Measurements from ENCODE around the gene NUDT19. TPM values are rescaled to one million over a fixed set of nuclear protein-coding genes. Genes with fewer than 3 reads are reported as not detected.

NUDT19 gene
- total and polyA plus RNA-seq, 9 of the 15 experiments (the other 6 are each of a cell fraction or from before 2014, with no cell fraction given) = 9.6 to 38.6 (median 14.4) TPM

DNA sequence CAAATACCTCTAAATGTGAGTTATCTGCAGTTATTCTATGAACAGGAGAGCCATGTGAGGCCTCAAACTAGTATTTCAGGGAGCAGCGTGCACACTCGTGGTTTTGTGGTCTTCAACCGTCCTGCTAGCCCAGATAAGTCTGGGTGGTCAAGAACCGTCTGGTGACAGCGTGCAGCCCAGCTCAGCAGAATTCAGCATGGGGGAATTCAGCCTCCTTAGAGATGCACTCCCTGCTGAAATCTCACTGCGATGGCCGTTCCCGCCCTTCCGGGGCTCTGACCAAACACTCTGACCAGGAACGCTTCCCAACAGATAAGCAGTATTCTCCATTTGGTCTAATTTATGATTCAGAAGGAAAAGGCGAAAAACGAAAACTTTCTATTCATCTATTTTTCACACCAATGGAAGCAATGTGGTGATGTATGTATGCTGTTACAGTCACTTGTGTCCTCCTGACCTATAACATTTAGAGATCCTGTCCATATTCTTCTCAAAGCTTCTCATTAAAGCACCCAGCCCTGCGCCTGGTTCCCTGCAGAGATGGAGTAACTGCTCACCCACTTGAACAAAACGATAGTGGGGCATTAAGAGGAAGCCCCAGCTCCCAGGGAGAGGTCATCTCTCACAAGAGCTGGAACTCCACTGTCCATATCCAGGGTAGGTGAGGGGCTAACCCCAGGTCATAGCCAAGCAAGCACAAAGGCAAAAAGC, 19.6 kb upstream of the NUDT19 start (continued):
- TF ChIP-seq, protein P1, sequence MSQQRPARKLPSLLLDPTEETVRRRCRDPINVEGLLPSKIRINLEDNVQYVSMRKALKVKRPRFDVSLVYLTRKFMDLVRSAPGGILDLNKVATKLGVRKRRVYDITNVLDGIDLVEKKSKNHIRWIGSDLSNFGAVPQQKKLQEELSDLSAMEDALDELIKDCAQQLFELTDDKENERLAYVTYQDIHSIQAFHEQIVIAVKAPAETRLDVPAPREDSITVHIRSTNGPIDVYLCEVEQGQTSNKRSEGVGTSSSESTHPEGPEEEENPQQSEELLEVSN (IDR thresholded peaks at IDR 0.05; ENCODE audit: borderline replicate concordance in 1 of 2, extremely low read depth in 1 of 2, insufficient read depth in 1 of 2, insufficient read length in 1 of 2, low read depth in 1 of 2, low read length in 1 of 2, poor library complexity in 1 of 2, severe bottlenecking in 1 of 2) = peak; percentile 83 to 95
- TF ChIP-seq, protein P2, sequence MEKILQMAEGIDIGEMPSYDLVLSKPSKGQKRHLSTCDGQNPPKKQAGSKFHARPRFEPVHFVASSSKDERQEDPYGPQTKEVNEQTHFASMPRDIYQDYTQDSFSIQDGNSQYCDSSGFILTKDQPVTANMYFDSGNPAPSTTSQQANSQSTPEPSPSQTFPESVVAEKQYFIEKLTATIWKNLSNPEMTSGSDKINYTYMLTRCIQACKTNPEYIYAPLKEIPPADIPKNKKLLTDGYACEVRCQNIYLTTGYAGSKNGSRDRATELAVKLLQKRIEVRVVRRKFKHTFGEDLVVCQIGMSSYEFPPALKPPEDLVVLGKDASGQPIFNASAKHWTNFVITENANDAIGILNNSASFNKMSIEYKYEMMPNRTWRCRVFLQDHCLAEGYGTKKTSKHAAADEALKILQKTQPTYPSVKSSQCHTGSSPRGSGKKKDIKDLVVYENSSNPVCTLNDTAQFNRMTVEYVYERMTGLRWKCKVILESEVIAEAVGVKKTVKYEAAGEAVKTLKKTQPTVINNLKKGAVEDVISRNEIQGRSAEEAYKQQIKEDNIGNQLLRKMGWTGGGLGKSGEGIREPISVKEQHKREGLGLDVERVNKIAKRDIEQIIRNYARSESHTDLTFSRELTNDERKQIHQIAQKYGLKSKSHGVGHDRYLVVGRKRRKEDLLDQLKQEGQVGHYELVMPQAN (IDR thresholded peaks at IDR 0.05; ENCODE audit: borderline replicate concordance) = no peak
- TF ChIP-seq ZNF586 (CRISPR knock-in tag; conservative IDR thresholded peaks at IDR 0.05) = no peak
- TF ChIP-seq, protein P3, sequence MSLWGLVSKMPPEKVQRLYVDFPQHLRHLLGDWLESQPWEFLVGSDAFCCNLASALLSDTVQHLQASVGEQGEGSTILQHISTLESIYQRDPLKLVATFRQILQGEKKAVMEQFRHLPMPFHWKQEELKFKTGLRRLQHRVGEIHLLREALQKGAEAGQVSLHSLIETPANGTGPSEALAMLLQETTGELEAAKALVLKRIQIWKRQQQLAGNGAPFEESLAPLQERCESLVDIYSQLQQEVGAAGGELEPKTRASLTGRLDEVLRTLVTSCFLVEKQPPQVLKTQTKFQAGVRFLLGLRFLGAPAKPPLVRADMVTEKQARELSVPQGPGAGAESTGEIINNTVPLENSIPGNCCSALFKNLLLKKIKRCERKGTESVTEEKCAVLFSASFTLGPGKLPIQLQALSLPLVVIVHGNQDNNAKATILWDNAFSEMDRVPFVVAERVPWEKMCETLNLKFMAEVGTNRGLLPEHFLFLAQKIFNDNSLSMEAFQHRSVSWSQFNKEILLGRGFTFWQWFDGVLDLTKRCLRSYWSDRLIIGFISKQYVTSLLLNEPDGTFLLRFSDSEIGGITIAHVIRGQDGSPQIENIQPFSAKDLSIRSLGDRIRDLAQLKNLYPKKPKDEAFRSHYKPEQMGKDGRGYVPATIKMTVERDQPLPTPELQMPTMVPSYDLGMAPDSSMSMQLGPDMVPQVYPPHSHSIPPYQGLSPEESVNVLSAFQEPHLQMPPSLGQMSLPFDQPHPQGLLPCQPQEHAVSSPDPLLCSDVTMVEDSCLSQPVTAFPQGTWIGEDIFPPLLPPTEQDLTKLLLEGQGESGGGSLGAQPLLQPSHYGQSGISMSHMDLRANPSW (CRISPR knock-in tag; IDR thresholded peaks at IDR 0.05) = no peak
- TF ChIP-seq, protein P4, sequence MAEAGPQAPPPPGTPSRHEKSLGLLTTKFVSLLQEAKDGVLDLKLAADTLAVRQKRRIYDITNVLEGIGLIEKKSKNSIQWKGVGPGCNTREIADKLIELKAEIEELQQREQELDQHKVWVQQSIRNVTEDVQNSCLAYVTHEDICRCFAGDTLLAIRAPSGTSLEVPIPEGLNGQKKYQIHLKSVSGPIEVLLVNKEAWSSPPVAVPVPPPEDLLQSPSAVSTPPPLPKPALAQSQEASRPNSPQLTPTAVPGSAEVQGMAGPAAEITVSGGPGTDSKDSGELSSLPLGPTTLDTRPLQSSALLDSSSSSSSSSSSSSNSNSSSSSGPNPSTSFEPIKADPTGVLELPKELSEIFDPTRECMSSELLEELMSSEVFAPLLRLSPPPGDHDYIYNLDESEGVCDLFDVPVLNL (CRISPR knock-in tag; IDR thresholded peaks at IDR 0.05; ENCODE audit: low read depth) = no peak
- TF ChIP-seq CBX5 (IDR thresholded peaks at IDR 0.05; ENCODE audit: borderline replicate concordance, low read depth) = no peak
- peak; percentile 87 for TF ChIP-seq ZNF316 (IDR thresholded peaks at IDR 0.05)
- TF ChIP-seq GTF2A2 (tag; IDR thresholded peaks at IDR 0.05) = no peak
- TF ChIP-seq, protein P5, sequence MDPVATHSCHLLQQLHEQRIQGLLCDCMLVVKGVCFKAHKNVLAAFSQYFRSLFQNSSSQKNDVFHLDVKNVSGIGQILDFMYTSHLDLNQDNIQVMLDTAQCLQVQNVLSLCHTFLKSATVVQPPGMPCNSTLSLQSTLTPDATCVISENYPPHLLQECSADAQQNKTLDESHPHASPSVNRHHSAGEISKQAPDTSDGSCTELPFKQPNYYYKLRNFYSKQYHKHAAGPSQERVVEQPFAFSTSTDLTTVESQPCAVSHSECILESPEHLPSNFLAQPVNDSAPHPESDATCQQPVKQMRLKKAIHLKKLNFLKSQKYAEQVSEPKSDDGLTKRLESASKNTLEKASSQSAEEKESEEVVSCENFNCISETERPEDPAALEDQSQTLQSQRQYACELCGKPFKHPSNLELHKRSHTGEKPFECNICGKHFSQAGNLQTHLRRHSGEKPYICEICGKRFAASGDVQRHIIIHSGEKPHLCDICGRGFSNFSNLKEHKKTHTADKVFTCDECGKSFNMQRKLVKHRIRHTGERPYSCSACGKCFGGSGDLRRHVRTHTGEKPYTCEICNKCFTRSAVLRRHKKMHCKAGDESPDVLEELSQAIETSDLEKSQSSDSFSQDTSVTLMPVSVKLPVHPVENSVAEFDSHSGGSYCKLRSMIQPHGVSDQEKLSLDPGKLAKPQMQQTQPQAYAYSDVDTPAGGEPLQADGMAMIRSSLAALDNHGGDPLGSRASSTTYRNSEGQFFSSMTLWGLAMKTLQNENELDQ (CRISPR knock-in tag; IDR thresholded peaks at IDR 0.05; ENCODE audit: borderline replicate concordance) = no peak
- TF ChIP-seq CC2D1A (IDR thresholded peaks at IDR 0.05) = peak; percentile 68; the same call in 1 of the 2 replicates
- TF ChIP-seq, protein P6, sequence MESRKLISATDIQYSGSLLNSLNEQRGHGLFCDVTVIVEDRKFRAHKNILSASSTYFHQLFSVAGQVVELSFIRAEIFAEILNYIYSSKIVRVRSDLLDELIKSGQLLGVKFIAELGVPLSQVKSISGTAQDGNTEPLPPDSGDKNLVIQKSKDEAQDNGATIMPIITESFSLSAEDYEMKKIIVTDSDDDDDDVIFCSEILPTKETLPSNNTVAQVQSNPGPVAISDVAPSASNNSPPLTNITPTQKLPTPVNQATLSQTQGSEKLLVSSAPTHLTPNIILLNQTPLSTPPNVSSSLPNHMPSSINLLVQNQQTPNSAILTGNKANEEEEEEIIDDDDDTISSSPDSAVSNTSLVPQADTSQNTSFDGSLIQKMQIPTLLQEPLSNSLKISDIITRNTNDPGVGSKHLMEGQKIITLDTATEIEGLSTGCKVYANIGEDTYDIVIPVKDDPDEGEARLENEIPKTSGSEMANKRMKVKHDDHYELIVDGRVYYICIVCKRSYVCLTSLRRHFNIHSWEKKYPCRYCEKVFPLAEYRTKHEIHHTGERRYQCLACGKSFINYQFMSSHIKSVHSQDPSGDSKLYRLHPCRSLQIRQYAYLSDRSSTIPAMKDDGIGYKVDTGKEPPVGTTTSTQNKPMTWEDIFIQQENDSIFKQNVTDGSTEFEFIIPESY (CRISPR knock-in tag; IDR thresholded peaks at IDR 0.05) = peak; percentile 53
- TF ChIP-seq, protein P7, sequence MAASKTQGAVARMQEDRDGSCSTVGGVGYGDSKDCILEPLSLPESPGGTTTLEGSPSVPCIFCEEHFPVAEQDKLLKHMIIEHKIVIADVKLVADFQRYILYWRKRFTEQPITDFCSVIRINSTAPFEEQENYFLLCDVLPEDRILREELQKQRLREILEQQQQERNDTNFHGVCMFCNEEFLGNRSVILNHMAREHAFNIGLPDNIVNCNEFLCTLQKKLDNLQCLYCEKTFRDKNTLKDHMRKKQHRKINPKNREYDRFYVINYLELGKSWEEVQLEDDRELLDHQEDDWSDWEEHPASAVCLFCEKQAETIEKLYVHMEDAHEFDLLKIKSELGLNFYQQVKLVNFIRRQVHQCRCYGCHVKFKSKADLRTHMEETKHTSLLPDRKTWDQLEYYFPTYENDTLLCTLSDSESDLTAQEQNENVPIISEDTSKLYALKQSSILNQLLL (CRISPR knock-in tag; IDR thresholded peaks at IDR 0.05; ENCODE audit: borderline replicate concordance) = no peak

Data from K562 (cell line).